Trophoblast cell (in vitro differentiated cells and primary cell): ENCODE results near the gene TMEFF2.

Experiments
- DNase-seq, 2 donors: peaks; one replicate each; pipeline ENCODE4 v3.0.0-alpha.2; 2016
- H2AFZ ChIP-seq: 2 replicates; pipeline ENCODE4 v1.6.1; 2013; ENCODE audit warnings: low read length, moderate library complexity, mild to moderate bottlenecking; ENCODE audit not compliant: insufficient read depth, poor library complexity
- H2AK5ac ChIP-seq: 2 replicates; pipeline ENCODE4 v1.6.1; 2013; ENCODE audit warnings: mild to moderate bottlenecking, low read length
- H2BK120ac ChIP-seq: 2 replicates; pipeline ENCODE4 v1.6.1; 2013; ENCODE audit warnings: low read length, mild to moderate bottlenecking, moderate library complexity; ENCODE audit not compliant: insufficient read depth, poor library complexity
- H2BK12ac ChIP-seq: 2 replicates; pipeline ENCODE4 v1.6.1; 2013; ENCODE audit warnings: mild to moderate bottlenecking, low read length, moderate library complexity
- H2BK5ac ChIP-seq: 2 replicates; pipeline ENCODE4 v1.6.1; 2013; ENCODE audit warnings: low read length, low read depth, moderate library complexity, mild to moderate bottlenecking; ENCODE audit not compliant: poor library complexity
- H3K14ac ChIP-seq: 2 replicates; pipeline ENCODE4 v1.6.1; 2013; ENCODE audit warnings: mild to moderate bottlenecking, low read length
- H3K18ac ChIP-seq: 2 replicates; pipeline ENCODE4 v1.6.1; 2013; ENCODE audit warnings: mild to moderate bottlenecking, low read length
- H3K23ac ChIP-seq: 2 replicates; pipeline ENCODE4 v1.6.1; 2013; ENCODE audit warnings: low read length
- H3K27ac ChIP-seq: 2 replicates; pipeline ENCODE4 v1.5.1; 2013; ENCODE audit warnings: low read depth, mild to moderate bottlenecking, inconsistent platforms, low read length, moderate library complexity
- H3K27me3 ChIP-seq: 2 replicates; pipeline ENCODE4 v1.6.1; 2013; ENCODE audit warnings: inconsistent platforms, mild to moderate bottlenecking, low read length, moderate library complexity; ENCODE audit not compliant: insufficient read depth
- H3K36me3 ChIP-seq, 2 experiments: 1 replicate in 1 of 2; 2 replicates in 1 of 2; pipeline ENCODE4 v1.6.1; 2013; ENCODE audit warnings: low read length in 2 of 2, mild to moderate bottlenecking in 2 of 2, moderate library complexity in 1 of 2; ENCODE audit not compliant: insufficient read depth in 2 of 2, control insufficient read depth in 1 of 2
- H3K4ac ChIP-seq: 2 replicates; pipeline ENCODE4 v1.6.1; 2013; ENCODE audit warnings: low read depth, mild to moderate bottlenecking, low read length, moderate library complexity
- H3K4me1 ChIP-seq, 2 experiments: 1 replicate in 1 of 2; 2 replicates in 1 of 2; pipeline ENCODE4 v1.6.1; 2013; ENCODE audit warnings: low read length in 2 of 2, mild to moderate bottlenecking in 2 of 2, moderate library complexity in 1 of 2; ENCODE audit not compliant: insufficient read depth in 2 of 2, control insufficient read depth in 1 of 2
- H3K4me2 ChIP-seq: 2 replicates; pipeline ENCODE4 v1.6.1; 2013; ENCODE audit warnings: inconsistent platforms, mild to moderate bottlenecking, low read length, moderate library complexity
- H3K4me3 ChIP-seq: 2 replicates; pipeline ENCODE4 v1.5.1; 2013; ENCODE audit warnings: mild to moderate bottlenecking, low read depth, low read length, inconsistent platforms
- H3K79me1 ChIP-seq: one replicate; pipeline ENCODE4 v1.6.1; 2013; ENCODE audit warnings: low read length
- H3K79me2 ChIP-seq: 2 replicates; pipeline ENCODE4 v1.6.1; 2013; ENCODE audit warnings: low read length, mild to moderate bottlenecking; ENCODE audit not compliant: control insufficient read depth, insufficient read depth, poor library complexity
- H3K9ac ChIP-seq: 2 replicates; pipeline ENCODE4 v1.6.1; 2013; ENCODE audit warnings: mild to moderate bottlenecking, low read length
- H3K9me3 ChIP-seq: 2 replicates; pipeline ENCODE4 v1.6.1; 2013; ENCODE audit warnings: low read depth, mild to moderate bottlenecking, control low read depth, inconsistent platforms, low read length; ENCODE audit not compliant: insufficient read depth
- H4K12ac ChIP-seq: 2 replicates; pipeline ENCODE4 v1.6.1; 2013; ENCODE audit warnings: low read depth, mild to moderate bottlenecking, low read length, moderate library complexity
- H4K8ac ChIP-seq: 2 replicates; pipeline ENCODE4 v1.6.1; 2013; ENCODE audit warnings: low read depth, mild to moderate bottlenecking, low read length, moderate library complexity
- H4K91ac ChIP-seq: one replicate; pipeline ENCODE4 v1.6.1; 2013; ENCODE audit warnings: low read depth, mild to moderate bottlenecking, low read length, moderate library complexity
- WGBS: extraction: QIAGEN DNeasy Blood & Tissue Kit; methylation state at CpG from one replicate; pipeline ENCODE4 v1.1.7; 2013; ENCODE audit warnings: missing lambda C conversion rate; ENCODE audit not compliant: insufficient read length, insufficient coverage; ENCODE audit errors: extremely low coverage; 5-methylcytosine and 5-hydroxymethylcytosine counted together

Gene TMEFF2

DNA sequence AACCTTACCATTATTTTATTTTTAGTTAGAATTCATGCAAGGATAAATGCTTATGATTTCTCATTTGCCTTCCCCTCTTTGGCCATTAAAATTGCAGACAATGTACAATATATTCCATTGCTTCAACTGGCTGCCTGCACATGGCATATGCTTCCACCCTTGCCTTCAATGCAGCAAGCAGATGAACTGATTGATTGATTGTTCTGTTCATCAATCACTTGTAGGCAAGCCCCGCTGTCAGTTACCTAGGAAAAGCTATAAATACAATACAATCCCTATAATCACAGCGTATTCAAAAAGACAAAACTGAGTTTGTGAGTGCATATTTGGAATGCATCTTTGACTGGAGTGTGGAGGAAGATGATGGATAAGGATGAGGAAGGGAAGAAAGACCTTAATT, 274.2 kb downstream of the TMEFF2 start:
- Histone ChIP-seq H3K79me1 (no peaks in the 10 kb centered on the region), H2BK12ac (no peak overlapping the region), H4K8ac (no peak overlapping the region), H2AK5ac (no peak overlapping the region), H3K79me2 (no peaks in the 10 kb centered on the region), H3K27me3 (no peaks in the 10 kb centered on the region), H3K27ac (no peak overlapping the region), H2BK5ac (no peak overlapping the region), H3K23ac (no peak overlapping the region), H3K4me2 (no peak overlapping the region), H3K4me1 (no peaks in the 10 kb centered on the region), H4K91ac (no peak overlapping the region), H2BK120ac (no peak overlapping the region), H3K36me3 (no peaks in the 10 kb centered on the region), H3K14ac (no peak overlapping the region), H3K4ac (no peak overlapping the region), H2AFZ (no peak overlapping the region), H3K4me3 (no peak overlapping the region), H3K9me3 (no peaks in the 10 kb centered on the region), H3K9ac (no peak overlapping the region), H4K12ac (no peak overlapping the region), H3K18ac (no peak overlapping the region)
- DNase-seq: no peak
- no CpG with 5 or more reads among the region's 2 CpGs for WGBS

DNA sequence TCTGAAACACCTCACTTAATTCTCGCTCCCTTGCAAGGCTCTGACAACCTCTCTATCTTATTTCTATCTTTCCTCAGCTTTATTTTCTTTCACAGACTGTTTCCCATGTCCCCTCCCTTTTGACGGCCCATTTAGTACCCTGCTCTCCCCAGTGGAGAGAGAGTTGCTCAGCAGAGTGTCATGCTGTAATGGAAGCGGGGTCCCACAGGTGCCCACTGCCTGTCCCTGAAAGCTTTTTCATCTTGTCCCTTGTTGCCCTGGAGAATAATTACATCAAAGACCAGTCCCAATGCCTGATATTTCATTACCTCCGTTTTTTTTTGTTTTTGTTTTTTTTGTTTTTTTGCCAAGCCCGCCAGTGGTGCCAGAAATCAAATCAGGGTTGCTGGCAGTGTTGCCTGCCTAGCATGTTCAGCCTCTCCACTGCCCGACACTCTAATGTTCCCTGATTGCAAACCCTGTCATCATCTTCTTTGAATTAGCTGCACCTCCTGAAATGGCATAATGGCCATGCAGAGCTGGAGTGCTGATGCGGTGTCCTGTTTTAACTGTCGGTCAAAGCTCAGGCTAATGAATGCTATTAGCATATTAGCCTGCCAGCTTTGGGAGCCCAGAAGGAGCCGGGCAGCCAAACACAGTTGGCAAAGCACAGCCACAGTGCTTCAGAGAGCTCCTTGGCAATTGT, 276.6 kb downstream of the TMEFF2 start:
- Histone ChIP-seq H2BK5ac (no peak overlapping the region), H2AFZ (no peak overlapping the region), H2BK12ac (no peak overlapping the region), H3K9ac (no peak overlapping the region), H4K8ac (no peak overlapping the region), H3K14ac (no peak overlapping the region), H3K18ac (no peak overlapping the region), H3K79me1 (no peaks in the 10 kb centered on the region), H2BK120ac (no peak overlapping the region), H3K23ac (no peak overlapping the region), H3K4me2 (no peak overlapping the region), H3K27me3 (no peaks in the 10 kb centered on the region), H3K4me3 (no peak overlapping the region), H4K12ac (no peak overlapping the region), H2AK5ac (no peak overlapping the region), H3K4ac (no peak overlapping the region), H3K9me3 (no peaks in the 10 kb centered on the region), H3K27ac (no peak overlapping the region), H3K36me3 (no peaks in the 10 kb centered on the region), H4K91ac (no peak overlapping the region), H3K4me1 (no peaks in the 10 kb centered on the region), H3K79me2 (no peaks in the 10 kb centered on the region)
- no peak for DNase-seq
- no CpG with 5 or more reads among the region's 9 CpGs for whole genome bisulfite sequencing

DNA sequence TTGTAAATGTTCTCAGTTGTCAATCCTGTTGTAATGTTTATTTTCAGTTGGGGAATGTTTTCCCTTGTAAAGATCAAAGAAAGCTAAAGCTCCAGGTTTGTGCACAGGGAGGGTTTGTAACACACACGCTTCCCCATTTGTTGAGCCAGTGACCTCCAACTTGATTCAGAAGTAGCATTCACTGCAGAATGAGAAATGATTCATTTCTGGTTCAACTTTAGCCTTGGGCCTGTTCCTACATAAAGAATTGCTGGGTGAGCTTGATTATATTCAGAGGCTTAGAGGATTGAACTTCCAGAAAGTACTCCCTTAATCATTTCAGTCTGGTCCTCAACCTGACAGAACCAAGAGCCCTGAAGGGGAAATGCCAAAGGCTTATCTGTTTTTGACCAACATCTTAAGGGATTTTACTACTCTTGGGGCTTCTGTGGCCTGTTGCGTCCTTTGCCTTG, 277.3 kb downstream of the TMEFF2 start:
- no peak for DNase-seq
- WGBS: no CpG with 5 or more reads among the region's 2 CpGs
- H4K91ac ChIP-seq: no peak overlapping the region
- no peak overlapping the region for H4K12ac ChIP-seq
- H3K27ac ChIP-seq: no peak overlapping the region
- no peaks in the 10 kb centered on the region for H3K27me3 ChIP-seq
- H3K4ac ChIP-seq: no peak overlapping the region
- H3K4me3 ChIP-seq: no peak overlapping the region
- no peaks in the 10 kb centered on the region for H3K4me1 ChIP-seq
- no peaks in the 10 kb centered on the region for H3K9me3 ChIP-seq
- H3K79me2 ChIP-seq: no peaks in the 10 kb centered on the region
- no peak overlapping the region for H2BK5ac ChIP-seq
- no peak overlapping the region for H3K23ac ChIP-seq
- H3K14ac ChIP-seq: no peak overlapping the region
- H3K9ac ChIP-seq: no peak overlapping the region
- no peak overlapping the region for H2AFZ ChIP-seq
- no peak overlapping the region for H2BK120ac ChIP-seq
- H3K4me2 ChIP-seq: no peak overlapping the region
- no peaks in the 10 kb centered on the region for H3K79me1 ChIP-seq
- no peak overlapping the region for H2BK12ac ChIP-seq
- H3K36me3 ChIP-seq: no peaks in the 10 kb centered on the region
- no peak overlapping the region for H3K18ac ChIP-seq
- no peak overlapping the region for H2AK5ac ChIP-seq
- H4K8ac ChIP-seq: no peak overlapping the region

DNA sequence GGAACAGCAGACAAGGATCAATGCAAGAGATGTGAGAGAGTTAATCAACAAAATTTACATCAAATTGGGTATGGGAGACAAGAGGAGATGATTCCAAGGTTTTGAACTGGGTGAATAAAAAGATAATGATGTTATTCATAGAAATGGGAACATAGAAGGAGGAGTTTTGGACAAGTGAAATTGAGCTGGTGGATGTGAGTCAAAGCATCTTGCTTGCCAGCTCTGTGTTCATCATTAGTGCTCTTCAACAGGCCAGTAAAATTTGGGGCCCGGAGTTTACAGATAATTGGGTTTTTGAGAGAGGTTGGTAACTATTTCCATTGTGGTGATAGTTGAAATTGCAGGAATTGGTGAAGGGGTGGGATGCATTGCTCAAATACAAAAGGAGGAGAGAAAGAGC, 277.9 kb downstream of the TMEFF2 start:
- no peak overlapping the region for H4K91ac ChIP-seq
- H2BK120ac ChIP-seq: no peak overlapping the region
- H2AFZ ChIP-seq: no peak overlapping the region
- no peak overlapping the region for H4K8ac ChIP-seq
- H2BK12ac ChIP-seq: no peak overlapping the region
- no peak overlapping the region for H3K9ac ChIP-seq
- H3K14ac ChIP-seq: no peak overlapping the region
- H3K4me1 ChIP-seq: no peaks in the 10 kb centered on the region
- H2AK5ac ChIP-seq: no peak overlapping the region
- H3K79me1 ChIP-seq: no peaks in the 10 kb centered on the region
- H3K36me3 ChIP-seq: no peaks in the 10 kb centered on the region
- H3K9me3 ChIP-seq: no peaks in the 10 kb centered on the region
- no peak overlapping the region for H3K27ac ChIP-seq
- no peak overlapping the region for H4K12ac ChIP-seq
- H3K23ac ChIP-seq: no peak overlapping the region
- H3K79me2 ChIP-seq: no peaks in the 10 kb centered on the region
- H3K4me2 ChIP-seq: no peak overlapping the region
- H3K4me3 ChIP-seq: no peak overlapping the region
- H3K4ac ChIP-seq: no peak overlapping the region
- H2BK5ac ChIP-seq: no peak overlapping the region
- DNase-seq: no peak
- no CpG with 5 or more reads among the region's 1 CpG for WGBS
- H3K18ac ChIP-seq: no peak overlapping the region
- no peaks in the 10 kb centered on the region for H3K27me3 ChIP-seq
